ENCODE results near the gene NR3C2. TPM values are rescaled to one million over a fixed set of nuclear protein-coding genes. Genes with fewer than 3 reads are reported as not detected.

The NR3C2 gene
- total and polyA plus RNA-seq, 10 of the 15 experiments (the other 5 are each of a cell fraction or from before 2014, with no cell fraction given) = 0.05 to 0.11 (median 0.08) TPM; not detected in 4

GRCh38 chr4:148055844-148056243 is 386.4 kb downstream of the NR3C2 start:
- no peaks in the 10 kb centered on the region for H3K27me3 ChIP-seq (replicated peaks in 1 of 2; ENCODE audit: control insufficient read depth in 2 of 2, insufficient read depth in 2 of 2, low read length in 1 of 2)
- no peak for ATAC-seq
- H3K9ac ChIP-seq (ENCODE audit: control insufficient read depth, insufficient read depth, low read length) = no peak overlapping the region
- peak overlapping the region; percentile 8; the same call in 1 of the 2 replicates for H3K4me2 ChIP-seq (ENCODE audit: control insufficient read depth, insufficient read depth)
- peaks cover 3% of the 10 kb centered on the region; the same call in 1 of the 2 replicates for H3K79me2 ChIP-seq (ENCODE audit: control insufficient read depth, insufficient read depth, low read length)
- no peak overlapping the region for H3K27ac ChIP-seq (ENCODE audit: control insufficient read depth, insufficient read depth)
- no TSS peak for BruUV-seq (replicated peaks)
- TF ChIP-seq, protein P1, sequence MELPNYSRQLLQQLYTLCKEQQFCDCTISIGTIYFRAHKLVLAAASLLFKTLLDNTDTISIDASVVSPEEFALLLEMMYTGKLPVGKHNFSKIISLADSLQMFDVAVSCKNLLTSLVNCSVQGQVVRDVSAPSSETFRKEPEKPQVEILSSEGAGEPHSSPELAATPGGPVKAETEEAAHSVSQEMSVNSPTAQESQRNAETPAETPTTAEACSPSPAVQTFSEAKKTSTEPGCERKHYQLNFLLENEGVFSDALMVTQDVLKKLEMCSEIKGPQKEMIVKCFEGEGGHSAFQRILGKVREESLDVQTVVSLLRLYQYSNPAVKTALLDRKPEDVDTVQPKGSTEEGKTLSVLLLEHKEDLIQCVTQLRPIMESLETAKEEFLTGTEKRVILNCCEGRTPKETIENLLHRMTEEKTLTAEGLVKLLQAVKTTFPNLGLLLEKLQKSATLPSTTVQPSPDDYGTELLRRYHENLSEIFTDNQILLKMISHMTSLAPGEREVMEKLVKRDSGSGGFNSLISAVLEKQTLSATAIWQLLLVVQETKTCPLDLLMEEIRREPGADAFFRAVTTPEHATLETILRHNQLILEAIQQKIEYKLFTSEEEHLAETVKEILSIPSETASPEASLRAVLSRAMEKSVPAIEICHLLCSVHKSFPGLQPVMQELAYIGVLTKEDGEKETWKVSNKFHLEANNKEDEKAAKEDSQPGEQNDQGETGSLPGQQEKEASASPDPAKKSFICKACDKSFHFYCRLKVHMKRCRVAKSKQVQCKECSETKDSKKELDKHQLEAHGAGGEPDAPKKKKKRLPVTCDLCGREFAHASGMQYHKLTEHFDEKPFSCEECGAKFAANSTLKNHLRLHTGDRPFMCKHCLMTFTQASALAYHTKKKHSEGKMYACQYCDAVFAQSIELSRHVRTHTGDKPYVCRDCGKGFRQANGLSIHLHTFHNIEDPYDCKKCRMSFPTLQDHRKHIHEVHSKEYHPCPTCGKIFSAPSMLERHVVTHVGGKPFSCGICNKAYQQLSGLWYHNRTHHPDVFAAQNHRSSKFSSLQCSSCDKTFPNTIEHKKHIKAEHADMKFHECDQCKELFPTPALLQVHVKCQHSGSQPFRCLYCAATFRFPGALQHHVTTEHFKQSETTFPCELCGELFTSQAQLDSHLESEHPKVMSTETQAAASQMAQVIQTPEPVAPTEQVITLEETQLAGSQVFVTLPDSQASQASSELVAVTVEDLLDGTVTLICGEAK (IDR thresholded peaks at IDR 0.05; ENCODE audit: borderline replicate concordance) = peak; percentile 73
- no peak for TF ChIP-seq ZNF384 (IDR thresholded peaks at IDR 0.05; ENCODE audit: borderline replicate concordance, low read depth, low read length)
- no peak for DNase-seq (ENCODE audit: low read depth, low spot score)
- CTCF ChIA-PET = interaction anchor here (0.5 to 4.3 kb wide), 11 partner anchors 9 to 386 kb away, joined by 3 to 25 read pairs (median 3); partner anchors contain the start of gene NR3C2
- H4K20me1 ChIP-seq (ENCODE audit: control insufficient read depth, insufficient read depth) = peaks cover 5% of the 10 kb centered on the region; the same call in 1 of the 2 replicates
- SMC1A ChIA-PET (ENCODE audit: uncharacterized antibody, unreplicated experiment) = interaction anchor here (0.8 to 2.1 kb wide), 4 partner anchors 11 to 112 kb away, joined by 3 to 13 read pairs (median 5); no protein-coding TSS in a partner anchor
- H3K4me1 ChIP-seq (ENCODE audit: control insufficient read depth, insufficient read depth, low read length) = peaks cover 36% of the 10 kb centered on the region
- in situ Hi-C loops (cut with MboI) (loop anchor here (5.0 kb wide), 1 partner anchor 386 kb away; the partner anchor contains the start of gene NR3C2), intact Hi-C loops (cut with micrococcal nuclease; ENCODE audit: unreplicated experiment) (loop anchor here (5.0 to 10.0 kb wide), 3 partner anchors 114 to 441 kb away; partner anchors contain the start of genes NR3C2 and TMEM184C)
- POLR2A ChIA-PET = no interaction called here
- no peak for FAIRE-seq
- H3K9me3 ChIP-seq (replicated peaks; ENCODE audit: control insufficient read depth, insufficient read depth, low read length) = no peaks in the 10 kb centered on the region
- RAD21 ChIA-PET (ENCODE audit: unreplicated experiment) = interaction anchor here (1.4 to 2.0 kb wide), 4 partner anchors 11 to 189 kb away, joined by 3 to 9 read pairs (median 5); no protein-coding TSS in a partner anchor
- H3K4me3 ChIP-seq = no peak overlapping the region
- no peak overlapping the region for H2AFZ ChIP-seq (ENCODE audit: control insufficient read depth, low read depth, low read length)
- no peaks in the 10 kb centered on the region; a peak in 1 of 4 replicates for H3K36me3 ChIP-seq (ENCODE audit: control insufficient read depth in 2 of 2, insufficient read depth in 2 of 2, low read length in 1 of 2)
- WGBS (ENCODE audit: insufficient coverage, insufficient replicate concordance, low lambda C conversion rate, missing lambda C conversion rate) = 64% methylated on average over 6 of the region's 6 CpGs
